Myocyte (in vitro differentiated cells): ENCODE results near the gene HSF5. TPM values are rescaled to one million over a fixed set of nuclear protein-coding genes. Genes with fewer than 3 reads are reported as not detected.

ENCODE experiments used
- DNase-seq: peaks from one replicate; pipeline ENCODE4 v3.0.0-alpha.2; 2012; ENCODE audit warnings: low read depth
- polyA plus RNA-seq: library from polyadenylated mRNA; unstranded; fragments of >200 nt; gene quantifications from one replicate; pipeline ENCODE4 v1.2.1, GENCODE V29; 2012; ENCODE audit warnings: missing spikeins
- total RNA-seq: library from RNA; depleted of rRNA; stranded (reverse); fragments of >200 nt; gene quantifications from 2 replicates; pipeline ENCODE4 v1.2.3, GENCODE V29; 2014

Gene HSF5, protein sequence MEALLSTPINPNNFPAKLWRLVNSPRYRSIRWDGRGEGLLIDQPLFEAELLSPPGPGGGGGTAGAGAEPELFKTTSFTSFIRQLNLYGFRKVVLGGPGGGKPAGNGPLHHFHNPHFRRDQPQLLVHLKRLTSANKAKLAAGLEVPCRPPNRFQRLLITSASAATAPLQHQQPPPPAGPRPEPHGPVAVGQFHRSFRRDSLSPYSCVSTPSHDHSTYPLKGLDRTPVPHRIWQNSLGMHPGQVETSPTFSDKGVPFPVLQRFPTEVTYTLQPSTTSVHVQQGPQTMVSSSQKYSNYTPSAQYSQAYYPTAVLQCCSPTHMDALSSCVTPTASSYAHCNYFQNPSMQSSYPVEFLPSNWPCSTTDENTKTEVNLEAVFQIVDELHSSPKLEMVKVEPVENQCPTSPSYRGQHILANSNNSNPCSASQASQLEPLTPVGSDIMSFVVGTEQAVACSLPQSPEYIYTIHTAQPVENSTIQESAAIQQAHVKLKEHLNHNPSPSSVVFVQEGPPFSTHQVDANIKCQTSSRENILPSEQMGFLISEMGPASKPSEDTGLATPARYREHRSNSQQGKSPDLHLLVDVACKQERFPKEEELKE
- not detected in 2 replicates for total RNA-seq
- polyA plus RNA-seq, result not detected

- no peak for DNase-seq
These were observed at the start of gene HSF5 for GRCh38 chr17:58487589-58488427. Gene HSF5 (minus strand): TSS chr17:58488408. CDS start chr17:58488274, 134 bp downstream.

GRCh38 chr17:58537266-58537665 lies 49.1 kb upstream of the HSF5 start:
- DNase-seq, result peak; percentile 80

- peak; percentile 98 for DNase-seq
These were observed 48.3 kb upstream of the HSF5 start for GRCh38 chr17:58536542-58536941.

DNA sequence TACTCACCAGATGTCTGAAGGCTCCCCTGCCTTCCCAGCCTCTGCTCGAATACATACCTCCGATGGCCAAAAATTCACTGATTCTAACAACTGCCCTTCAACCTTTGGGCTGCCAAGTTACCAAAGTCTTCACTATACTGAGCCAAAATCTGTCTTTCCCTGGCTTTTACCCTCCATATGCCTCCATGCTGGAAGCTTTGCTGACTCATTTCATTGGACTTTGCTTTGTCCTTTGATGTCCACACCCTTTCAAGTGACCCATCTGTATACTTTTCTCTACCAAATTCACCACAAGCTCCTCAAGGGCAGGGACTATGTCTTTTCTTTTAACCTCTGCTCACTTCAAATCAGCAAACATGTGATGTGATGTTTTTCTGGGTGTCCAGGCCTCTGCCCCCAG lies 47.2 kb upstream of the HSF5 start:
- DNase-seq, result peak; percentile 80

- peak; percentile 97 for DNase-seq
These were observed 46.8 kb upstream of the HSF5 start for GRCh38 chr17:58534901-58535421.

DNA sequence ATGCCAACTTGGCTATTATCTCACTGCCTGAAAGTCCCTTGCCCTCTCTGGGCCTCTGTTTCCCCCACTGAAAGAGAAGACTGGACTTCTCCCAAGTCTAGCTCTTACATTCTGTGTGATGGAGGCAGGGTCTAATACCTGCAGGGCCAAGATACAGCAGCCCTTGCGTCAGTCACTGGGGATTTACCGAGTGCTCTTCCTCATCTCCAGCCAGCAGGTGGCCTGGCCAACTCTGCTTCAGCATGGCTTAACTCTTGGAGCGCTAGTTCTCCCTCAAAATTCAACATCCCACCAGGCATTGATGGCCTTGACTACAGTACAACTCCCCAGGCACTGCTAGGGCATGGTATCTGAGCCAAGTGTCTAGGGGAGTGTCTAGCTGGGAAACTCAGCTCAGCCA lies 46.1 kb upstream of the HSF5 start:
- DNase-seq, result no peak

- peak; percentile 85 for DNase-seq
These were observed 45.5 kb upstream of the HSF5 start for GRCh38 chr17:58533616-58534188.

- DNase-seq, result peak; percentile 12
These were observed 44.3 kb upstream of the HSF5 start for GRCh38 chr17:58532555-58532951.

DNA sequence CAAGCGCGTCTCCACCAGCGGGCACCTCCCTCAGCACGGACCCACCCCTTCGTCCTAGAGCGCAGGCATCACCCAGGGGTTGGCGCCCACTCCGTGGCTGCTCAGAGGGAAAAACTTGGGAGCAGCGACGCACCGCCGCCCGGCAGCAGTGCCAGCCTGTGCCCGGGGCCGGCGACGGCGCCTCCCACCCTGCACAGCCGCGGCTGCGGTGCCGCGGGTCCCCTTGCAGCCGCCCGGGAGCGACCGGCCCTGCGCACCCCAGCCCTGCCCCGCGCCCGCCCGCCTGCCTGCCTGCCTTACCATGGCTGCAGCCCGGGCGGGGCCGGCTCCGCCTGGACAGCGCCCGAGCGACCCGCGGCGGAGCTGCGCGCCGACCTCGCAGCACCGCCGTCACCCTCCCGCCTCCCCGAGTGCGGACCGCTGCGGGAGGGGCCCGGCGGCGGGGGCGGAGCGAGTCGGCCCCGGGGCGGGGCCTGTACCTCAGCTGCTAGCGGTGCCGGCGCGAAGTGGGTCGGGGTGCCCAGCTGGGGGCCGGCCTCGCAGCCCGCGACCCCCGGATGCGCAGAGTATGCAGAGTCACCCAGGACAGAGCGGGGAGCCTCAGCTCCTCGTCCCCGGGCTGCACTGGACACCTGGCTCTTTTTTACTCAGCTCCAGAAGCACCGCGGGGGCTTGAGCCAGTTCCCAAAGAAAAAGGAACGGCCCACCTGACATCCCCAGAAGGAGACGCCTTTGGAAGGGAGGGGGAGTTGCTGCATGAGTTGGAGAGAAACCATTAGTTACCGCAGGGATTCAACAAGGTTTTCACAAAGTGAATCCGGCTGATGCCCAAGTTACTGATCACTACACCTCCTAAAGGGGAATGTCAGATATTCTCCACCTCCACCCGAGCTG lies 43.7 kb upstream of the HSF5 start:
- DNase-seq, result peak; percentile 58

- DNase-seq, result no peak
These were observed 42.9 kb upstream of the HSF5 start for GRCh38 chr17:58531122-58531521.

DNA sequence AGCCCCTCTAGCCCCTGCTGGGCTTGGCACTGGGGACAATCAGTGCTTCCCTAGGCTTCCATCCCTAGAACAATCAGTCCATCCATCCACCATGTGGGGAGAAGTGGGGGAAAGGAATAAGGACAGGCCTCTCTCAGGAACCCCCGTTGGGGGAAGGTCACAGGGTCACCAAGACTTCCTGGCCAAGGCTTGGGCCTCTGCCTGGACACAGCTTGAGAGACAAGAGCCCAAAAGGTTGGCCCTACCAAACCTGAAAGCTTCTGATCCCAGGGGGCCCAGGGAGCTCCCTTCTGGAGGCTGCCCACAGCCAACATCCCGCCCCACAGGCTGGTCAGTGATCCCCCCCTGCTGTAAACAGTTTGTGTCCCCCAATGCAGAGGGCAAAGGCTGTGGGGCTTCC lies 42.4 kb upstream of the HSF5 start:
- DNase-seq, result no peak

DNA sequence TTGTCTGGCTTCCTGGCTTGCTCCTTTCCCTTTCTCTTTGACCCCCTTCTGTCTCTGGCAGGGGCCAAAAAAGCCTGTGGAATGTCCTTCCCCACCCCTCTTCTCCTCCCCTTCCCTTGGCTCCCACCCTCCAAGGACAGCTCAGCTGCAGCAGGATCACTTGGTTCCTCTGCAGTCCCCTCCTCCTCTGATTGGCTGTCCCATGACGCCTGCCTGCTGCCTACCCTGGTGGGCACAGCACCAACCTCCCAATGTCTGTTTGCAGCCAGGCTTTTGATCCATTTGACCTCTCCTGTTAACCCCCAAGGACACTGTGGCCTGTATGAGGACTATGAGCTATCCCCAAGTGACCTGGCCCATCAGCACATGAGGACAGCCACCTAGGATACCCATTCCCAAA lies 41.1 kb upstream of the HSF5 start:
- no peak for DNase-seq

DNA sequence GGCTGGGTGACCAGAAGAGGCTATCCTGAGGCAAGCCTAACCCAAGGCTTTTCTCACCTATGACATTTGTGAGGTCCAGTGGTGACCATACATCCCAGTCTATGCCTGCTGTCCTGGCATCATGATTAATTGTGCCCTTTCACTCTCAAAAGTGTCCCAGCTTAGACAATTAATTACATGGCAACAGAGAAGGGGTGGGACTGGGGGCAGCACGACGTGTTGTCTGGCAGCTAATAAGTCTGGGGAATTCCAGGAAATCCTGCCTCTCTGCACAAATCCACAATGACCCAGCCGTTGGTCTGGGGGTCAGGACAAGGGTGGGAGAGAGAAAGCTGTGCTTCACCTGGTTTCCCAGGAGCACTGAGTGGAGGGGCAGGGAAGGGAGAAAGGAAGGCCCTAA lies 40.2 kb upstream of the HSF5 start:
- DNase-seq, result no peak

DNA sequence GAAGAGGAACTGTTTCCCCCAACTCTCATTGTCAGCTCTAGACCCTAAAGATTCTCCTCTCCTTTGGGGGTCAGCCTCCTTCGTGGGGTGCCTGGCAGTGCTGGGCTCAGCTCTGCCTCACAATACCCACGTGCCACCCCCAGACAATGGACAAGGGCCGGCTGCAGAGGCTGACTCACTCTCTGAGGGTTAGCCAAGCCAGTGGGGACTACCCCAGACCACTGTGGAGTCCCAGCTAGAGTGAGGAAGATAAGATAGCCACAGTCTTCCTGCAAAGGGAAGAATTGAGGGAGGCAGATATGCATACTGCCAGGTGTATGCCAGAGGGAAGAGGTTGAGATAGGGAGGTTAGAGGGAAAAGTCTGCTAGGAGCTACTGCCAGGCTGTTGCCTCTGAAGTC lies 39.7 kb upstream of the HSF5 start:
- DNase-seq, result peak; percentile 69

- DNase-seq, result no peak
These were observed 39.1 kb upstream of the HSF5 start for GRCh38 chr17:58527306-58527705.

DNA sequence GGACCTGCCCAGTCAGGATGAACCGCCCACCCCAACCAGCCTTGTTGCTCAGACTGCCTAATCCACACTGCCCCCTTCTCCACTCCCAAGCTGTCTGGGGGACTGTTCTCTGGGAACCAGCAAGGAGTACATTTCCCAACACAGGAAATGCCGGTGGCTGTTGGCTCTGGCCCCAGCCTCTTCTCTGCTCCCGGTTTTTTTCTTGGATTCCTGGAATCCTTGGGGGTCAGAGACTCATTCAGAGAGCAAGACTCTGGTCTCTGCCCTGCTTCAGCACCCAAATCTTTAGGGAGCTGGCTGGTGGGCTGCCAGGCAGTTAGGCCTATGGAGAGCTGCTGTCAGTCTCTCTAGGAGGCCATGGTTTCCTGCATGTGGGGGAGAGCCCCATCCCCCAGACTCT lies 37.0 kb upstream of the HSF5 start:
- peak; percentile 51 for DNase-seq

GRCh38 chr17:58521680-58522079 lies 33.5 kb upstream of the HSF5 start:
- no peak for DNase-seq

- peak; percentile 37 for DNase-seq
These were observed 32.7 kb upstream of the HSF5 start for GRCh38 chr17:58520843-58521430.

GRCh38 chr17:58517928-58518609 lies 29.9 kb upstream of the HSF5 start:
- DNase-seq, result peak; percentile 100
